GM06990 (cell line): ENCODE results near the gene ACADS.

Experiments used
- DNase-seq: peaks from one replicate; pipeline ENCODE4 v3.0.0-alpha.2; 2011; ENCODE audit not compliant: insufficient read length; ENCODE audit errors: extremely low read depth
- H3K27me3 ChIP-seq: replicated peaks from 2 replicates; pipeline ENCODE4 v1.6.0; 2011; ENCODE audit warnings: low read length; ENCODE audit not compliant: control insufficient read depth, insufficient read depth
- H3K36me3 ChIP-seq: 2 replicates; pipeline ENCODE4 v1.5.1; 2011; ENCODE audit warnings: low read length; ENCODE audit not compliant: control insufficient read depth, insufficient read depth
- H3K4me3 ChIP-seq: replicated peaks from 2 replicates; pipeline ENCODE4 v1.5.1; 2011; ENCODE audit warnings: low read depth, mild to moderate bottlenecking, control low read depth, low read length
- CTCF ChIP-seq: IDR thresholded peaks from 2 replicates; pipeline ENCODE4 v1.5.1; 2011; ENCODE audit warnings: low read length, control low read depth, mild to moderate bottlenecking, inconsistent platforms; ENCODE audit not compliant: insufficient read depth, poor library complexity, severe bottlenecking

Gene ACADS

DNA sequence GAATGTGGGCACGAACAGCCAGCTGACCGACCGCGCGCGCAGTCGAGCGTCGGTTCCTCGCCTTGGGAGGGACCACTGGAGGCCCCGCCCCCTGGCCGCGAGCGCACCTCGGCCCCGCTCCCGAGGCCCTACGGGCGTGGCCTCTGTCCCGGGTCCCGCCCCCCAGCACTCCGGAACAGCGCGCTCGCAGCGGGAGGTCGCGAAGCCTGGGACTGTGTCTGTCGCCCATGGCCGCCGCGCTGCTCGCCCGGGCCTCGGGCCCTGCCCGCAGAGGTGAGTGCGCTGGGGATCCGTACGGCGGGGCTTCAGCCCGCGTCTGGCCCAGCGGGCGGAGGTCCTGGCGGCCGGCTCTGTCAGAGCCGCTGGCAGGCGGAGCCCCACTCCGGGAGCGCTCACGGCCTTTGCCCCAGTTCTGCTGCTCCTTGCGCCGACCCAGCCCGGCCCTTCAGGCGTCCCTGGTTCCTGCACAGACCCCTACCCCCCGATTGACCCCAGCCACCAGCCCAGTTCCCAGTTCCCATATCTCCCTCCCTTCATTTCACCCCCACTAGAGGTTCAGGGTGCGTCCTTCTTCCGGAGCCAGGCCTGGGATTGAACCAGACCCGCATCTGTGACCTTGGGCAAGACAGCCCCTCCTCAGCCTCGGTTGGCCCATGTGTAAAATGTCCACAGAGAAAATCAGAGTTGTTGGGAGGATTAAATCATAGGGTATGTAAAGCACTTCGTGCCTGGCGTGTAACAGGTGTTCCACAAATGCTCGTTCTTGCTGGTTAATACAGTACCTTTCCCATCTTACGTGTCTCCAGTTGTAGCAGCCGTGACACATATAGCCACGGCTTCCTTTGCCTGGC lies at the start of gene ACADS:
TSS of gene ACADS (plus strand) at position 168 of the 851 bp plus-strand sequence. CDS start at position 228, 60 bp downstream.
- peaks cover 16% of the 10 kb centered on the region for H3K36me3 ChIP-seq
- H3K27me3 ChIP-seq = no peaks in the 10 kb centered on the region
- H3K4me3 ChIP-seq = peak within 1 kb of the TSS; percentile 66
- no peak for TF ChIP-seq CTCF
- peak; percentile 90 for DNase-seq

DNA sequence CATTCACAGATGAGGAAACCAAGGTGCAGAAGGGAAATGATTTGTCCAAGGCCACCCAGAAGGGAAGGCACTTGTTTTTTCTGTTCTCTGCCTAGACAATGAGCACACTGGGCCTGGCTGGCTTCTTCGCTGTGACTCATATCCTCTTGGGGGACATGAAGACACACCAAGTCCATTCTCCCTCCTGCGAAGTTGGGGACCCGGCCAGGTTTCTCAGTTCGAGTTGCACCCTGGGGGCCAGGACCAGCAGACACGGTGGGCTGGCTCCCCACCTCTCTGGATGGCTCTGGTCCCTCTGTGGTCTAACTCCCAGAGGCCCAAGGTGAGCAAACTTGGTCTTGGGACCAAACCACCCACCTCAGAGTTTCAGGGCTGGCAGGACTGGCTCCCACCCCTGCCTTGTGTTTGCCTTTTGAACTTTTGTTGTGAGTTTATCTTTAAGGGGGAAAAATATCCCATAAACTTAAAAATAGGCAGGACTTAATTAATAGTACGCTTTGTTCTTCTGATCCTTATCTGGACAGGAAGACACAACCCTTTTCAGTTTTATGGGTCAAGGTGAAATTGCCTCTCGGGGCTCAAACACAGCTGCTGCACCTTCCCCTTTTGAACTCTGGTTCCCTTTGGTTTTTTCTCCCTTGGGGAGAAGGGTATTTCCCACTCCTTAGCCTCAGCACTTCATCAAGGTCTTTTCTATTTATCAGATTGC lies 47.7 kb upstream of the ACADS start:
- TF ChIP-seq CTCF = no peak
- peak; percentile 78 for DNase-seq
- Histone ChIP-seq H3K36me3 (no peaks in the 10 kb centered on the region), H3K27me3 (no peaks in the 10 kb centered on the region), H3K4me3 (no peak overlapping the region)

- no peak for DNase-seq
- Histone ChIP-seq H3K4me3 (no peak overlapping the region), H3K27me3 (no peaks in the 10 kb centered on the region), H3K36me3 (no peaks in the 10 kb centered on the region)
- TF ChIP-seq CTCF = no peak
Observed at GRCh38 chr12:120678572-120678971, 47.1 kb upstream of the ACADS start.

DNA sequence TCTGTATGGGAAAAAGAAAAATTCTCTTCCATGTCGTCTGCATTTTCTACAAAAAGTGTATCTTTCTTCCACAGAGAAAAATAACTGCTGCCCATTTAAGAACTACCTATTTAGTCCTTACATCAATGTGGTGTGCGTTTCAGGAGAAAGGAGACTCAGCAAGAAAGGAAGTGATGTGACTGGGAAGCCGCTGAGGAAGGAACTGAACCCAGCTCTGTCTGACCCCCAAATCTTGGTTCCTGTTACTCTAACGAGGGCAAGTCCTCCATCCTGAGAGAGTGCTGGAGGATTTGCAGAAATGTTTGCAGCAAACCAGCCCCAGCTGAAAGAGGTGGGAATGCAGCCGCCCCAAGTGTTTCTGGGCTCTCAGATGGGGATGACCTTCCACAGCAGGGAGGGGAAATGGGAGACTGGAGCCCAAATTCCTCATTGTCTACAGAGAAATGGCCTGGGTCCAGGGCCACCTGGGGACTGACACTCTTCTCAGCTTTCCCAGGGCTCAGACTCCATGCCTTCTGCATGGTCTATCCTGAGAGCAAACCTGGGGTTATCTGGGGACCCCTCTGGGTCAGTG lies 45.4 kb upstream of the ACADS start:
- TF ChIP-seq CTCF = no peak
- H3K27me3 ChIP-seq = no peaks in the 10 kb centered on the region
- DNase-seq = no peak
- no peaks in the 10 kb centered on the region for H3K36me3 ChIP-seq
- no peak overlapping the region for H3K4me3 ChIP-seq

- DNase-seq = peak; percentile 63
- no peak for TF ChIP-seq CTCF
- no peaks in the 10 kb centered on the region; the same call in 1 of the 2 replicates for H3K36me3 ChIP-seq
- H3K27me3 ChIP-seq = no peaks in the 10 kb centered on the region
- no peak overlapping the region for H3K4me3 ChIP-seq
Observed at GRCh38 chr12:120684523-120684932, 41.1 kb upstream of the ACADS start.
